Ovary (tissue), 3 donors: ENCODE measurements around the gene IER2.

ENCODE experiments used
- EP300 ChIP-seq: sonication (generic); formaldehyde crosslinking; IDR thresholded peaks from one replicate; pipeline ENCODE4 v1.6.1; 2017; ENCODE audit warnings: antibody characterized with exemption
- POLR2A ChIP-seq: fragments of 450-650 bp; IDR thresholded peaks from one replicate; pipeline ENCODE4 v1.6.1; 2017; ENCODE audit warnings: antibody characterized with exemption, mild to moderate bottlenecking, moderate library complexity
- TF ChIP-seq, protein P1 (sequence below), 3 donors: fragments of 450-650 bp in 2 of 3; fragments of 200-600 bp in 1 of 3; IDR thresholded peaks; one replicate each; pipeline versions ENCODE4 v1.5.1 to v1.8.0; 2016 to 2022; ENCODE audit warnings: antibody characterized with exemption in 3 of 3, mild to moderate bottlenecking in 1 of 3
- donor health status: DM: no; HTN: no; CAD: no.

- TF ChIP-seq, protein P1, sequence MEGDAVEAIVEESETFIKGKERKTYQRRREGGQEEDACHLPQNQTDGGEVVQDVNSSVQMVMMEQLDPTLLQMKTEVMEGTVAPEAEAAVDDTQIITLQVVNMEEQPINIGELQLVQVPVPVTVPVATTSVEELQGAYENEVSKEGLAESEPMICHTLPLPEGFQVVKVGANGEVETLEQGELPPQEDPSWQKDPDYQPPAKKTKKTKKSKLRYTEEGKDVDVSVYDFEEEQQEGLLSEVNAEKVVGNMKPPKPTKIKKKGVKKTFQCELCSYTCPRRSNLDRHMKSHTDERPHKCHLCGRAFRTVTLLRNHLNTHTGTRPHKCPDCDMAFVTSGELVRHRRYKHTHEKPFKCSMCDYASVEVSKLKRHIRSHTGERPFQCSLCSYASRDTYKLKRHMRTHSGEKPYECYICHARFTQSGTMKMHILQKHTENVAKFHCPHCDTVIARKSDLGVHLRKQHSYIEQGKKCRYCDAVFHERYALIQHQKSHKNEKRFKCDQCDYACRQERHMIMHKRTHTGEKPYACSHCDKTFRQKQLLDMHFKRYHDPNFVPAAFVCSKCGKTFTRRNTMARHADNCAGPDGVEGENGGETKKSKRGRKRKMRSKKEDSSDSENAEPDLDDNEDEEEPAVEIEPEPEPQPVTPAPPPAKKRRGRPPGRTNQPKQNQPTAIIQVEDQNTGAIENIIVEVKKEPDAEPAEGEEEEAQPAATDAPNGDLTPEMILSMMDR (IDR thresholded peaks at IDR 0.05): peak in 1 of 3 donors; percentile 40
- TF ChIP-seq POLR2A (peak; percentile 98), EP300 (peak; percentile 78)
Observed at GRCh38 chr19:13151605-13152355, 1.6 kb downstream of the IER2 start.
